ENCODE data around the gene DDR2.
"Not testable (repeated sequence)": the region's sequence is repeated elsewhere in the genome, so short reads cannot be mapped to it uniquely, and the experiment has no call there.

DDR2 gene

DNA sequence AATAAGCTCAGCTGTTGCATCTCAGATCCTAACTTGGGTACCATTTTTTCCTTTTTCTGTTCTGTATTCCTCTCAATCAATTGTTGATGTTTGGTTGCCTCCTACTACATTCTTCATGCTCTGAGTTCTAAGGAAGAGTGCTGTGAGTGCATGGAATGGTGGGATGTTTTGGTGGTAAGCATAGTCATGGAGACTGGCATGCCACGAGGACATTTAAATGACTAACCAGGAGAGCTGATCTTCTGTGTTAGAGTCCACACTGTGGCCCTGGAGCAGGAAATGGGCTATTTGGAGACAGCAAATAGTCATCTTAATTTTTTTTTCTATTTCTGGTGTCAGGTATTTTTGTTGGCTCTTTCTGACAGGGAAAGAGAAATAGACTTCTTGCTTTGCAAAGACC is 88.7 kb downstream of the DDR2 start:
- no peak for TF ChIP-seq CTCF (IDR thresholded peaks at IDR 0.05)
- DNase-seq (ENCODE audit: low spot score) = no peak
- Histone ChIP-seq H3K27ac (no peak overlapping the region), H3K4me3 (no peak overlapping the region)

- no peak for DNase-seq (ENCODE audit: low spot score)
- H3K4me3 ChIP-seq = no peak overlapping the region
- no peak for TF ChIP-seq CTCF (IDR thresholded peaks at IDR 0.05)
- no peak overlapping the region for H3K27ac ChIP-seq
Measured at GRCh38 chr1:162721471-162721870, 89.2 kb downstream of the DDR2 start.

DNA sequence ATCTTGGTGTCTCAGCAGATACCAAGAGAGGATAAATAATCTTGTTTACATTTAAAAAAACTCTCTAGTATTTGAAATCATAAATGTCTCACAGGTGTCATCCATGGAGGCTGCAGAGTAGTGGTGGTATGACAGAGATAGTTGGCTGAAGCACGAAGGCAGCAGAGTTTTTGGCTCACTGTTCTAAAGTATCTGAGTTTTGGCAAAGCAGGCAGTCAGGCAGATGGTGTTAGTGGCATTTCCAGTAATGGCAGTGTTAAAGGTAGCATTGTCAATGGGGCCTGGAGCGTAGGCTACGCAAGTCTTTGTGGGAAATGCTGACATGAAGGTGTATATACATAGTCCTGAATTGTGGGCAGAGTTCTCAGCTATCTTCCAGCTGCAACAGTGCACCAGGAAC is 89.8 kb downstream of the DDR2 start:
- no peak for TF ChIP-seq CTCF (IDR thresholded peaks at IDR 0.05)
- no peak for DNase-seq (ENCODE audit: low spot score)
- Histone ChIP-seq H3K27ac (no peak overlapping the region), H3K4me3 (no peak overlapping the region)

DNA sequence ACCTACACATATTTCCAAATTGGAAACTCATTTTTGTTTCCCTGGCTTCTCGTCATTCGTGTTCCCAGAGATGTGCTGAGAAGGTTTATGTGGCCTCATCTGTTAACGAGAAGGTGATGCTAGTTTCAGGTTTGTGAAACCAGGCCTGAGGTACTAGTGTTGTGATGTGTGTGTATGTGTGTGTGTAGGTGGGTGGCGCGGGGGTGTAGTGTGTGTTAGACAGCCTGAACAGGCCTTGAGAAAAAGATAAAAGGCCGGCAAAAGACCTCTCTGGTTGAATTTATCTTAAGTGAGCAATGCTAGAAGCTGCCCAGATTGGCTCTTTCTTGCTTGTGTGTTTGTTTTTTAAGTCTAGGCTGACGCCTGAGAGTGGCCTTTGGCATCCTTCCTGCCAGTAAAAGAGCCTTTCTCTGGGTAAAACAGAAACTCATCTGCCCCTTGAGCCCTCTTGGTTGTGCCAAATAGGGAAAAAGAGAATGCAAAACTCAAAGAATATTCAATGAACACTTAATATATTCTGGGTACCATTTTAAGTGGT is 92.4 kb downstream of the DDR2 start:
- H3K27ac ChIP-seq = peak overlapping the region in 1 of 2 donors; percentile 29
- no peak for TF ChIP-seq CTCF (IDR thresholded peaks at IDR 0.05)
- no peak for DNase-seq (ENCODE audit: low spot score)
- H3K4me3 ChIP-seq = no peak overlapping the region

GRCh38 chr1:162725301-162725837 is 93.1 kb downstream of the DDR2 start:
- H3K27ac ChIP-seq = peak overlapping the region in 1 of 2 donors; percentile 26
- TF ChIP-seq CTCF (IDR thresholded peaks at IDR 0.05) = no peak
- H3K4me3 ChIP-seq = no peak overlapping the region

DNA sequence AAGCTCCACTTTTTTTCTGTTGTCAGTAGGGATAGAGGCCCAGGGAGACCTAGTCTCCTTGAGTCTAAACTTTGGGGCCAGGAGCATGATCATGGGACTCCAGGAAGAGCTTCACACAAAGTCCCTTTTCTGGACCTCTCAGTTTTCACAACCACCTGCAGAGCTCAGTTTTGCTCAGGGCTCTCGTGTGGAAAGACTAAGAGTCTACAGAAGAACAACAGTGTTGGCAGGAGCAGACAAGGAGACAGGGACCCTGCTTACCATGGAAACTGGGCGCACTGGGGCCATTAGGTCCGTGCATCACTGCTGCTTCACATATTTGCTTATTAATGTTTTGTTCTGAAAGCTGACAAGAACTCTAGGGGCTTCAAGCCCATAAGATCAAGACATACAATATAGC is 94.3 kb downstream of the DDR2 start:
- Histone ChIP-seq H3K27ac (no peak overlapping the region), H3K4me3 (no peak overlapping the region)
- DNase-seq (ENCODE audit: low spot score) = no peak
- no peak for TF ChIP-seq CTCF (IDR thresholded peaks at IDR 0.05)

More at GRCh38 chr1:162725301-162725837, 93.1 kb downstream of the DDR2 start:
- no peak for DNase-seq (ENCODE audit: low spot score)

DNA sequence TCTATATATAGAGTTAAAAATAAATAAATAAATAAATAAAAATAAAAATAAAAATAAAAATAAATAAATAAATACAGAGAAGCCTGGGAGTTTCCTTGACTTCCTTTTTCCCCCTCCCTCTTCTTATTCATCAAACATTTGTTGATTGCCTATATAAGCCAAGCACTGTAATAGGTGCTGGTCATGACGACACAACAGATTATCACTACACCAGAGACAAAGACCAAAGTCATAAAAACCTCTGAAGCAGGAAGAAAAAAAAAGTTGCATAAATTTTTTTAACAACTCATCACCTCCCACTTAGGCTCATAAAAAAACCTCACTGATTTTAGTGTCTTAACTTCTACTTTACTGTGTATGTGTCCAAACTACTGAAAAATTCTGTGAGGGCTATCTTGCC is 95.2 kb downstream of the DDR2 start:
- not testable (repeated sequence) for H3K4me3 ChIP-seq; H3K27ac ChIP-seq; DNase-seq (ENCODE audit: low spot score)

All from coronary artery (tissue), 2 donors.